WTC11 (cell line): ENCODE results near the gene SSRP1.

Experiments
- AFF4 ChIP-seq: sonication (generic); formaldehyde crosslinking; IDR thresholded peaks from 2 replicates; pipeline ENCODE4 v1.8.1; 2023; ENCODE audit warnings: mild to moderate bottlenecking, missing genetic modification reagents, borderline replicate concordance
- ATF2 ChIP-seq: sonication (generic); formaldehyde crosslinking; IDR thresholded peaks from 2 replicates; pipeline ENCODE4 v1.8.1; 2022; ENCODE audit warnings: low read depth, missing genetic modification reagents, borderline replicate concordance
- CTCF ChIP-seq: fragments of 200-600 bp; IDR thresholded peaks from 2 replicates; pipeline ENCODE4 v1.8.0; 2022; ENCODE audit warnings: antibody characterized with exemption
- HMGA2 ChIP-seq: fragments of 250-450 bp; sonication (Bioruptor Pico); IDR thresholded peaks from 2 replicates; pipeline ENCODE4 v1.4.0; 2021; ENCODE audit warnings: mild to moderate bottlenecking, moderate library complexity
- MYBL2 ChIP-seq: sonication (generic); formaldehyde crosslinking; IDR thresholded peaks from 2 replicates; pipeline ENCODE4 v1.8.1; 2023; ENCODE audit warnings: mild to moderate bottlenecking, moderate library complexity, missing genetic modification reagents
- PREB ChIP-seq: sonication (generic); formaldehyde crosslinking; IDR thresholded peaks from 2 replicates; pipeline ENCODE4 v1.8.1; 2022; ENCODE audit warnings: mild to moderate bottlenecking, missing genetic modification reagents, moderate library complexity, borderline replicate concordance

GRCh38 chr11:57278721-57279095 lies 57.0 kb downstream of the SSRP1 start:
- TF ChIP-seq CTCF, result no peak
- TF ChIP-seq ATF2 (CRISPR knock-in tag), result no peak
- TF ChIP-seq HMGA2 (CRISPR knock-in tag), result no peak
- no peak for TF ChIP-seq AFF4
- no peak for TF ChIP-seq PREB (CRISPR knock-in tag)
- no peak for TF ChIP-seq MYBL2
